ENCODE measurements around the gene PHLPP1. TPM values are rescaled to one million over a fixed set of nuclear protein-coding genes. Genes with fewer than 3 reads are reported as not detected.

Gene PHLPP1
- total and polyA plus RNA-seq, 2 of the 4 experiments (the other 2 are of a cell fraction), result 3.3 to 3.6 TPM

DNA sequence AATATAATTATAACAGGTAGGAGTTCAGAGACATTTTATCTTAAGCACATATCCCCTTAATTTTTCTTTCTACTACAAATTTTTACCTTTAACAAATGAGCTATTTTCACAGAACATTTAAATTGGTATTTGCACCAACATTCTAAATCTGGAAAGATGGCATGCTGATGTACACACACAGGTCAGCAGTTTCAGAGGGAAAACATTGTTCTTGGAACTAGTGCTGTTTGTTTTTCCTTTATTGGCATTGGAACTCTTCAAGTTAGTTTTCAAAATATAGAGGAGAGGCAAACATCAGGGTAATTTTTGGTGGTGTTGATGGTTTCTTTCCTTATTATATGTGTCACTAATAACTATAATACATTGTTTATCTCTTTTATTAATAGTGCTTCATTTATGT is 155.3 kb downstream of the PHLPP1 start:
- H3K23ac ChIP-seq (ENCODE audit: low read depth, low read length), result no peak overlapping the region
- H3K27me3 ChIP-seq (ENCODE audit: control insufficient read depth, insufficient read depth, low read length), result no peaks in the 10 kb centered on the region
- H3K18ac ChIP-seq (ENCODE audit: low read depth, low read length), result no peak overlapping the region
- dilution Hi-C loops (cut with HindIII; ENCODE audit: low sequenced_read_pairs, unreplicated experiment), result no loop called here
- H2BK20ac ChIP-seq (ENCODE audit: low read depth, low read length), result no peak overlapping the region
- ChIA-PET POLR2A (ENCODE audit: unreplicated experiment) (no interaction called here), CTCF (no interaction called here)
- H3K4me1 ChIP-seq (ENCODE audit: control insufficient read depth, insufficient read depth, low read length), result peaks cover 4% of the 10 kb centered on the region
- H2AK5ac ChIP-seq (ENCODE audit: low read depth, low read length), result no peak overlapping the region
- no peak overlapping the region for H2BK15ac ChIP-seq (ENCODE audit: low read depth, low read length)
- no peak overlapping the region for H3K27ac ChIP-seq (ENCODE audit: insufficient read depth, low read length)
- no peak overlapping the region for H2AFZ ChIP-seq (replicated peaks; ENCODE audit: low read length, poor library complexity)
- intact Hi-C loops (cut with micrococcal nuclease), result no loop called here
- H3K56ac ChIP-seq (ENCODE audit: extremely low read depth, insufficient read depth, low read length), result no peak overlapping the region
- in situ Hi-C loops (cut with MboI; ENCODE audit: low sequenced_read_pairs), result no loop called here
- H4K91ac ChIP-seq (ENCODE audit: insufficient read depth, low read depth, low read length), result no peak overlapping the region
- H2BK5ac ChIP-seq (ENCODE audit: low read depth, low read length, poor library complexity, severe bottlenecking), result no peak overlapping the region
- no peak for ATAC-seq (ENCODE audit: low read depth)
- H3K36me3 ChIP-seq (ENCODE audit: control insufficient read depth, insufficient read depth, low read length), result no peaks in the 10 kb centered on the region
- H2AK9ac ChIP-seq (replicated peaks; ENCODE audit: low read depth, low read length, poor library complexity), result no peak overlapping the region
- no peaks in the 10 kb centered on the region for H4K20me1 ChIP-seq (ENCODE audit: insufficient read depth, low read length)
- no peak overlapping the region for H3K4me3 ChIP-seq (ENCODE audit: insufficient read depth, low read depth, low read length)
- TF ChIP-seq NFE2L2 (IDR thresholded peaks at IDR 0.05; ENCODE audit: low read depth, low read length) (no peak), RCOR1 (IDR thresholded peaks at IDR 0.05; ENCODE audit: insufficient replicate concordance, low read length) (no peak), ELK1 (IDR thresholded peaks at IDR 0.05; ENCODE audit: borderline replicate concordance, low read depth, low read length) (no peak), MAFK (IDR thresholded peaks at IDR 0.05; ENCODE audit: low read depth, low read length) (no peak), SMC3 (IDR thresholded peaks at IDR 0.05; ENCODE audit: low read depth, low read length) (no peak), MAZ (IDR thresholded peaks at IDR 0.05; ENCODE audit: borderline replicate concordance, low read depth, low read length) (no peak), CEBPB (IDR thresholded peaks at IDR 0.05; ENCODE audit: low read depth, low read length) (no peak), RFX5 (IDR thresholded peaks at IDR 0.05; ENCODE audit: low read depth, low read length) (no peak), FOS (IDR thresholded peaks at IDR 0.05; ENCODE audit: low read depth, low read length) (no peak), BHLHE40 (IDR thresholded peaks at IDR 0.05; ENCODE audit: low read depth, low read length) (no peak), POLR2A (IDR thresholded peaks at IDR 0.05; ENCODE audit: low read depth, low read length) (no peak), MXI1 (IDR thresholded peaks at IDR 0.05; ENCODE audit: borderline replicate concordance, low read depth, low read length) (no peak), RAD21 (IDR thresholded peaks at IDR 0.05; ENCODE audit: low read length) (no peak), CHD1 (IDR thresholded peaks at IDR 0.05; ENCODE audit: low read depth, low read length) (no peak)
- TF ChIP-seq, protein P1, sequence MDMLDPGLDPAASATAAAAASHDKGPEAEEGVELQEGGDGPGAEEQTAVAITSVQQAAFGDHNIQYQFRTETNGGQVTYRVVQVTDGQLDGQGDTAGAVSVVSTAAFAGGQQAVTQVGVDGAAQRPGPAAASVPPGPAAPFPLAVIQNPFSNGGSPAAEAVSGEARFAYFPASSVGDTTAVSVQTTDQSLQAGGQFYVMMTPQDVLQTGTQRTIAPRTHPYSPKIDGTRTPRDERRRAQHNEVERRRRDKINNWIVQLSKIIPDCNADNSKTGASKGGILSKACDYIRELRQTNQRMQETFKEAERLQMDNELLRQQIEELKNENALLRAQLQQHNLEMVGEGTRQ (IDR thresholded peaks at IDR 0.05; ENCODE audit: low read depth, low read length), result no peak
- H4K5ac ChIP-seq (ENCODE audit: low read depth, low read length), result no peak overlapping the region
- H3K79me1 ChIP-seq (ENCODE audit: low read depth in 1 of 2, low read length in 2 of 2), result no peaks in the 10 kb centered on the region; a peak in 1 of 4 replicates
- H2BK120ac ChIP-seq (ENCODE audit: low read depth, low read length), result no peak overlapping the region
- no peak for DNase-seq
- no peak overlapping the region for H4K8ac ChIP-seq (ENCODE audit: low read depth in 2 of 2, low read length in 2 of 2)
- H3K9me1 ChIP-seq (ENCODE audit: insufficient read depth, low read length), result peaks cover 3% of the 10 kb centered on the region; the same call in 1 of the 2 replicates
- no TSS peak for BruUV-seq (replicated peaks)
- no peak overlapping the region for H3K4me2 ChIP-seq (ENCODE audit: low read depth, low read length)
- H3K4ac ChIP-seq (ENCODE audit: low read depth, low read length), result no peak overlapping the region
- H3K9ac ChIP-seq (ENCODE audit: low read depth, low read length), result no peak overlapping the region
- H3K9me3 ChIP-seq (ENCODE audit: control insufficient read depth, insufficient read depth, low read length), result no peaks in the 10 kb centered on the region
- H3K14ac ChIP-seq (replicated peaks; ENCODE audit: low read depth, low read length), result no peak overlapping the region

Data from IMR-90 (cell line).